Suprapubic skin (tissue), 4 donors: Measurements from ENCODE around the gene CHST15. TPM values are rescaled to one million over a fixed set of nuclear protein-coding genes. Genes with fewer than 3 reads are reported as not detected.

ENCODE experiments used
- DNase-seq, 2 donors: peaks; one replicate each; pipeline ENCODE4 v3.0.0-alpha.2; 2019; ENCODE audit warnings: low spot score in 2 of 2
- H3K27ac ChIP-seq: fragments of 200-600 bp; sonication (generic); one replicate; pipeline ENCODE4 v1.5.1; 2019
- H3K27me3 ChIP-seq: fragments of 200-600 bp; sonication (generic); one replicate; pipeline ENCODE4 v1.5.1; 2019
- H3K36me3 ChIP-seq: fragments of 200-600 bp; sonication (generic); one replicate; pipeline ENCODE4 v1.5.1; 2019
- H3K4me1 ChIP-seq: fragments of 200-600 bp; sonication (generic); one replicate; pipeline ENCODE4 v1.5.1; 2019
- H3K4me3 ChIP-seq: fragments of 200-600 bp; sonication (generic); one replicate; pipeline ENCODE4 v1.5.1; 2019; ENCODE audit warnings: mild to moderate bottlenecking
- H3K9me3 ChIP-seq: fragments of 200-600 bp; sonication (generic); one replicate; pipeline ENCODE4 v1.5.1; 2019
- EP300 ChIP-seq: sonication (generic); formaldehyde crosslinking; IDR thresholded peaks from one replicate; pipeline ENCODE4 v1.6.1; 2017; ENCODE audit warnings: antibody characterized with exemption
- POLR2A ChIP-seq, 2 donors: fragments of 450-650 bp; IDR thresholded peaks; one replicate each; pipeline ENCODE4 v1.6.1; 2017; ENCODE audit warnings: antibody characterized with exemption in 2 of 2, mild to moderate bottlenecking in 2 of 2, moderate library complexity in 2 of 2
- POLR2AphosphoS5 ChIP-seq, 3 donors: sonication (generic); formaldehyde crosslinking; IDR thresholded peaks; one replicate each; pipeline ENCODE4 v1.6.1; 2017; ENCODE audit warnings: antibody characterized with exemption in 3 of 3
- WGBS: methylation state at CpG from one replicate; pipeline ENCODE4 v1.1.5; 2018; 5-methylcytosine and 5-hydroxymethylcytosine counted together
- total RNA-seq, 4 donors: library from RNA; depleted of rRNA; stranded (reverse); fragments of >200 nt; gene quantifications; one replicate each; pipeline ENCODE4 v1.1.0, GENCODE V29; 2016
- TF ChIP-seq, protein P1 (sequence below), 2 donors: fragments of 200-600 bp in 1 of 2; fragments of 450-650 bp in 1 of 2; sonication (generic) in 1 of 2; IDR thresholded peaks; one replicate each; pipeline ENCODE4 v1.5.1; 2016 to 2019; ENCODE audit warnings: antibody characterized with exemption in 2 of 2, mild to moderate bottlenecking in 1 of 2, moderate library complexity in 1 of 2

Gene CHST15
- total RNA-seq, 4 donors from 2014 or later: 20.6 to 59.1 (median 22.8) TPM

DNA sequence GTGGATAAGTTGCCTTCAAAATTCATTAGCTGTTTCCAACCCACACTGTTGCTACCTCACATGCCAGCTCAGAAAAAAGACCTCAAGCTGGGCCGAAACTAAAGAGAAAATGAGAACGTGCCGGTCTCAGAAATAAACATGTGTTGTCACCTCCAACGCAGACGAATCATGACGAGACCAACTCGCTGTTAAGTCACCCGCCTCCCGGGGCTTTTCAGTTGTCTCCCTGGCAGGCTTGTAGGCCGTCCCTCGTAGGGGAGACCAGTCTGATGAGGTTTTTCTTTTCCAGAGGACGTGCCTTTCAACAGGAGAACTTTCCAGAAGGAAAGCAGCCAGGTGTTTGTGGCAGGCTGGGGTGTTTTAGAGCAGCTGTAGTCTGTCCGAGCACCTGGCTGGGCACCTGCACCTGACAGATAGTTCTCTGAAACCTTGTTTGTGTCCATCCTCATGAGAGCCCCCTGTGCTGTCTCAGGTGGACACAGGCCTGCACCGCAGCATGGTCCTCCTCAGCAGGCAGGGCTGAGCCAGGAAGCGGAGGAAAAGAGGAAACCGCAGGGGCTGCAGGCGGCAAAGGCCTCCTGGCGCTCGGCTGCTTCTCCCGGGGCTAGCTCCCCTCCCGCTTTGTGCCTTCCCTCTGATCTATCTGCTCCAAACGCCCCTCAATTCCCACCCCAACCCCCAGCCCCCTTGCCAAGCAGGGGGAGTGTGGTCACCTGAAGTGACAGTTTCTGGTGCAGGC is 78.8 kb downstream of the CHST15 start:
- Histone ChIP-seq H3K36me3 (peaks cover 35% of the 10 kb centered on the region), H3K27ac (no peak overlapping the region), H3K4me1 (no peaks in the 10 kb centered on the region), H3K9me3 (peaks cover 6% of the 10 kb centered on the region), H3K27me3 (no peaks in the 10 kb centered on the region), H3K4me3 (no peak overlapping the region)
- TF ChIP-seq EP300 (no peak), POLR2A (IDR thresholded peaks at IDR 0.05) (no peak), POLR2AphosphoS5 (IDR thresholded peaks at IDR 0.05) (no peak)
- TF ChIP-seq, protein P1, sequence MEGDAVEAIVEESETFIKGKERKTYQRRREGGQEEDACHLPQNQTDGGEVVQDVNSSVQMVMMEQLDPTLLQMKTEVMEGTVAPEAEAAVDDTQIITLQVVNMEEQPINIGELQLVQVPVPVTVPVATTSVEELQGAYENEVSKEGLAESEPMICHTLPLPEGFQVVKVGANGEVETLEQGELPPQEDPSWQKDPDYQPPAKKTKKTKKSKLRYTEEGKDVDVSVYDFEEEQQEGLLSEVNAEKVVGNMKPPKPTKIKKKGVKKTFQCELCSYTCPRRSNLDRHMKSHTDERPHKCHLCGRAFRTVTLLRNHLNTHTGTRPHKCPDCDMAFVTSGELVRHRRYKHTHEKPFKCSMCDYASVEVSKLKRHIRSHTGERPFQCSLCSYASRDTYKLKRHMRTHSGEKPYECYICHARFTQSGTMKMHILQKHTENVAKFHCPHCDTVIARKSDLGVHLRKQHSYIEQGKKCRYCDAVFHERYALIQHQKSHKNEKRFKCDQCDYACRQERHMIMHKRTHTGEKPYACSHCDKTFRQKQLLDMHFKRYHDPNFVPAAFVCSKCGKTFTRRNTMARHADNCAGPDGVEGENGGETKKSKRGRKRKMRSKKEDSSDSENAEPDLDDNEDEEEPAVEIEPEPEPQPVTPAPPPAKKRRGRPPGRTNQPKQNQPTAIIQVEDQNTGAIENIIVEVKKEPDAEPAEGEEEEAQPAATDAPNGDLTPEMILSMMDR (IDR thresholded peaks at IDR 0.05): no peak
- 86% methylated on average over 20 of the region's 22 CpGs for WGBS
- DNase-seq: no peak

DNA sequence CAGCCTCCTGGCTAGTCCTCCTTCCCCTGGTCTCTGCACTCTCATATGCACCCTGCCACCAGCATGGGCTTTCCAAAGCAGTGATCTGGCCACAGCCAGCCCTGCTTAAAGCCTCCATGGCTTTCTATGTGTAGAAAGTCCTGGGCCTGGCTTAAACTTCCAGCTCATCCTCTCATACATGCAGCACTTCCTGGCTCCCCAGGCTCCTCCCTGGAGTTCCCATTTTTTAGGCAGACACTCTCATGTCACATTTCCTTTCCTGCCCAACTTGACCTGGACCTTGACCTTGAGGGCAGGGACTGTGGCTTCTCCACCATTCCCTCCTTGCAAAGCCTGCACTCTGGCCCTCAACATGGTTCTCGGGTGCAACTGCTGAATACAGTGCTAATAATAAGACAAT is 79.5 kb downstream of the CHST15 start:
- H3K4me3 ChIP-seq: no peak overlapping the region
- DNase-seq: no peak
- no peaks in the 10 kb centered on the region for H3K27me3 ChIP-seq
- H3K9me3 ChIP-seq: peaks cover 6% of the 10 kb centered on the region
- H3K27ac ChIP-seq: no peak overlapping the region
- no peaks in the 10 kb centered on the region for H3K4me1 ChIP-seq
- WGBS: 89% methylated on average over 1 of the region's 1 CpG
- peaks cover 35% of the 10 kb centered on the region for H3K36me3 ChIP-seq
- no peak for TF ChIP-seq POLR2A (IDR thresholded peaks at IDR 0.05)
- TF ChIP-seq POLR2AphosphoS5 (IDR thresholded peaks at IDR 0.05): no peak
- TF ChIP-seq, protein P1 (IDR thresholded peaks at IDR 0.05): no peak
- no peak for TF ChIP-seq EP300

DNA sequence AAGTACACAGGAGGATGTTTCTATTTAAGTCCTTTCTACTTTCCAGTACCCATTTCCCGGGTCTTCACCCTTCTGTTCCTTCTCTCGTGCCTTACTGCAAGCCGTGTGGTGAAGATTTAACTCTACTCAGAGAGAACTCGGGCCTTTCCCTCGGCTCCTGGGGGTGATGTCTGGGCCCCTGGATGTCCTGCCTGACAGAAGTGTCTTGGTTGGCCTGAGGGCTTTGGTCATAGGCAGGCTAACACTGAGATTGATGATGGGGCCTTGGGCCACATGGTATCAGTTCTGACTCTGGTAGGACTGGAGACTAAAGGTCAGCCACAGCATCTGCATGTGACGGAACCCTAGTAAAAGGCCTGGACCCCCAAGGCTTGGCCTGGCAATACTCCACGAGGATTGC is 80.4 kb downstream of the CHST15 start:
- Histone ChIP-seq H3K9me3 (peaks cover 6% of the 10 kb centered on the region), H3K4me3 (no peak overlapping the region), H3K27me3 (no peaks in the 10 kb centered on the region), H3K27ac (no peak overlapping the region), H3K36me3 (peaks cover 43% of the 10 kb centered on the region), H3K4me1 (no peaks in the 10 kb centered on the region)
- no peak for DNase-seq
- TF ChIP-seq EP300 (no peak), POLR2AphosphoS5 (IDR thresholded peaks at IDR 0.05) (no peak), POLR2A (IDR thresholded peaks at IDR 0.05) (no peak)
- TF ChIP-seq, protein P1 (IDR thresholded peaks at IDR 0.05): no peak
- 93% methylated on average over 5 of the region's 7 CpGs for WGBS

DNA sequence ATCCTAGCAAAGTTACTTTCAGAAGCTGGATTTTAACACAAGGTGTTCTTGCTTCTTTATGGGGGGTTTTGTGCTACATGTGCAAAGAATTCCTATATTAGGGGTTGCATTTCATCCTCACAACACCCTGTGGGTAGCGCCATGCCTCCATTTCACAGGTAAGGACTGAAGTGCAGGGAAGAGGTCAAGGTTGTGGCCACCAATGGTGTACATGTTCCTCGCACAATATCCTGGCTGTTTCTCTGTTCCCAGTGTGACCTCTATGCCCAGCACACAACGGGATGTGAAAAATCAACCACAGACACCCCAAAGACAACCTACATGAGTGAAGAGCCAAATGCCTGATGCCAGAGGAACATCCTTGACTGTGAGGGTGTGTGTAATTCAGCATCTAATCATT is 80.8 kb downstream of the CHST15 start:
- Histone ChIP-seq H3K9me3 (peaks cover 6% of the 10 kb centered on the region), H3K36me3 (peaks cover 43% of the 10 kb centered on the region), H3K27ac (no peak overlapping the region), H3K4me1 (no peaks in the 10 kb centered on the region), H3K4me3 (no peak overlapping the region), H3K27me3 (no peaks in the 10 kb centered on the region)
- no peak for DNase-seq
- TF ChIP-seq, protein P1 (IDR thresholded peaks at IDR 0.05): no peak
- TF ChIP-seq POLR2A (IDR thresholded peaks at IDR 0.05) (no peak), POLR2AphosphoS5 (IDR thresholded peaks at IDR 0.05) (no peak), EP300 (no peak)
- WGBS: 58% methylated on average over 3 of the region's 3 CpGs

DNA sequence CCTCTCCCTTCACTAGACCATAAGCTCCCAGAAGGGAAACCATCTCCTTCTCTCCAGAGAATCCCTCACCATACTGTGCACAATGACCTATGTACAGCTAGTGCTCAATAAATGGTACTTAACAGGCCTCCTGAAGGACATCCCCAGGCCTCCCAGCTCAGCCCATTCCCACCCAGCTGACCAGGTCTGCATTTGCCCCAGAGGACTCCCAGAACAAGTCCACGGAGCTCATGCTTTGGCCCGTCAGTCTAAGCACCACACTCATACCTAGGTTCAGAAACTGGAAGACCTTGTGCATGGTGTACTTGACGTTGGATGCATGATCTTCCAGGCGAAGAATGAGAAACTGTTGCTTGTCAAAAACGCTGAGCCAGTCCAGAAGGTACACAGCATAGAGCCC is 81.3 kb downstream of the CHST15 start:
- 82% methylated on average over 3 of the region's 5 CpGs for WGBS
- Histone ChIP-seq H3K36me3 (peaks cover 43% of the 10 kb centered on the region), H3K27me3 (no peaks in the 10 kb centered on the region), H3K4me1 (no peaks in the 10 kb centered on the region), H3K27ac (no peak overlapping the region), H3K4me3 (no peak overlapping the region), H3K9me3 (peaks cover 6% of the 10 kb centered on the region)
- no peak for DNase-seq
- TF ChIP-seq POLR2AphosphoS5 (IDR thresholded peaks at IDR 0.05): no peak

DNA sequence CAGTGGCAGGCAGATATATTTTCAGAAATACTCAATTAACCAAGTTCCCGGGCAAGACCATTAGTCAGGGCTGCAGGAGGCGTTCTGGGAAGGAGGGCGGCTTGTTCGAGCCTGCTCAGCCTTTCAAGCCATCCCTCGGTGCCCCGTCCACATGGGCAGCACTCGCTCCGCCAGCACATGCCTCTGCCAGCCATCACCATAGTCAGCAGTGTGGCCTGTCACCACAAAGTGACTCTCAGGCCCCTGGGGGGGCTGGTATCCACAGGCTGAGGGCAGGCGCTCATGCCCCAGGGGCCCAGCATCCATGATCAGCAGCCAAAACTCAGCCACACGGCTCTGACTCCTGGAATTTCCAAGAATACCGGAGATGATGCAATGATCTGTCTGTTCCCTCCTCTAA is 81.9 kb downstream of the CHST15 start:
- Histone ChIP-seq H3K9me3 (peaks cover 6% of the 10 kb centered on the region), H3K27me3 (no peaks in the 10 kb centered on the region), H3K36me3 (peaks cover 43% of the 10 kb centered on the region), H3K4me1 (no peaks in the 10 kb centered on the region), H3K4me3 (no peak overlapping the region), H3K27ac (no peak overlapping the region)
- TF ChIP-seq POLR2A (IDR thresholded peaks at IDR 0.05): no peak
- TF ChIP-seq POLR2AphosphoS5 (IDR thresholded peaks at IDR 0.05): no peak
- TF ChIP-seq EP300: no peak
- TF ChIP-seq, protein P1 (IDR thresholded peaks at IDR 0.05): no peak
- 62% methylated on average over 11 of the region's 11 CpGs for WGBS
- no peak for DNase-seq
